NCI-H146 (cell line): ENCODE measurements around the gene NYNRIN.

Source experiments
- DNase-seq: peaks from one replicate; lab custom pipeline; 2025; lab: John Stamatoyannopoulos, UW

Gene NYNRIN

GRCh38 chr14:24415421-24416253 is 16.8 kb downstream of the NYNRIN start:
- DNase-seq, result no peak

DNA sequence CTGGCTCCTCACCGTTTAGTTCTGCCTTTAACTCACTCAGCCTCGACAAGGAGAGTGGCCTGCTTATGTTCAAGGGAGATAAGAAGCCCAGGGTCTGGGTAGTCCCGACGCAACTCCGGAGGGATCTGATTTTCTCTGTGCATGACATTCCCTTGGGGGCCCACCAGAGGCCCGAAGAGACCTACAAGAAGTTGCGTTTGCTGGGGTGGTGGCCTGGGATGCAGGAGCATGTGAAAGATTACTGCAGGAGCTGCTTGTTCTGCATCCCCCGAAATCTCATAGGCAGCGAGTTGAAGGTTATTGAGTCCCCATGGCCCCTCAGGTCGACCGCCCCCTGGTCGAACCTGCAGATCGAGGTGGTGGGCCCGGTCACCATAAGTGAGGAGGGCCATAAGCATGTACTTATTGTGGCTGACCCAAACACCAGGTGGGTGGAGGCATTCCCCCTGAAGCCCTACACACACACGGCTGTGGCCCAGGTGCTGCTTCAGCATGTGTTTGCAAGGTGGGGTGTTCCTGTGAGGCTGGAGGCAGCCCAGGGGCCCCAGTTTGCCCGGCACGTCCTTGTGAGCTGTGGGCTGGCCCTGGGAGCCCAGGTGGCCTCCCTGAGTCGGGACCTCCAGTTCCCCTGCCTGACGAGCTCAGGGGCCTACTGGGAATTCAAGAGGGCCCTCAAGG is 17.6 kb downstream of the NYNRIN start:
- DNase-seq, result no peak

DNA sequence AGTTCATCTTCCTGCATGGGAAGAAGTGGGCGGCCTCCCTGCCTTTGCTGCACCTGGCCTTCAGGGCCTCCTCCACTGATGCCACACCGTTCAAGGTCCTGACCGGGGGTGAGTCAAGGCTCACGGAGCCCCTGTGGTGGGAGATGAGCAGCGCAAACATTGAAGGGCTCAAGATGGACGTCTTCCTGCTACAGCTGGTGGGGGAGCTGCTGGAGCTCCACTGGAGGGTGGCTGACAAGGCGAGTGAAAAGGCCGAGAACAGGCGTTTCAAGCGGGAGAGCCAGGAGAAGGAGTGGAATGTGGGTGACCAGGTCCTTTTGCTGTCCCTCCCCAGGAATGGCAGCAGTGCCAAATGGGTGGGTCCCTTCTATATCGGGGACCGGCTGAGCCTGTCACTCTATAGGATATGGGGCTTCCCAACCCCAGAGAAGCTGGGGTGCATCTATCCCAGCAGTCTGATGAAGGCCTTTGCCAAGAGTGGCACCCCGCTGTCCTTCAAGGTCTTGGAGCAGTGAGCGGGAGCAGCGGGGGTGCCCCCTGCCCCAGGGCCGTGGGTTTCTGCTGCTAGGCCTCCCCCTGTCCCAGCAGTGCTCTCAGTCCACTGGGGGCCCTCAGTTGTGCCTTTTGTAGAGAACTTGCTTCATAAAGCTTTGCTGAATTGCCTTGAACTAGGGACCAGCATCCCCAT is 18.3 kb downstream of the NYNRIN start:
- DNase-seq, result no peak

DNA sequence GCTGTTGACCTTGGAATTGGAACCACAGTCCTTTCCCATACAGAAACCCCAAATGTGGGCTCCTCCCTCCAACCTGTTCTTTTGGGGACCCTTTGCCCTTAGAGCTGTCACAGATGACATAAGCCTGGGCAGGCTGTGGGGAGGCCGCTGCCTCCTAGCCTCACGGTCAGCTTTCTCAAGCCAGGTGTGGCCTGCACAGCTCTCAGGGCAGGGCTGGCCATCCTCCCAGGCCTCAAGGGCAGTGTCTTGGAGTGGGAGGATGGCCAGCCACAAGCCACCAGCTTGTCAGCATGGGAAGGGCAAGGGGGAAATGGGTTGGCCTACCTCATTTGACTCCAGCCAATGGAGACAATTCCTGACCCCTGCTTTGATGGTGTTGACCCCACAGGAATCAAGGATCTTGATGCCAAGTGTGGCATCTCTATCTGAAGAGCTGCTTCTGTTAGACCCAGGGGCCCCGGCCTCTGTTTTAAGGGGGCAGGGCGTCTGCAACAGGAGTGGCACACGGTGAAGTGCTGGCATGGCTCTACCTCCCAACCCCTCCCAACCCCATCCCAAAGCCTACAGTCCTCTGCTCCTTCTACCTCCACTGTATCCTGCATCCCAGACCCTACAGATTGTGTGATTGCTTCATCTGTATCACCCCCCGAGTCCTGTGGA is 19.2 kb downstream of the NYNRIN start:
- no peak for DNase-seq

GRCh38 chr14:24418492-24418873 is 19.7 kb downstream of the NYNRIN start:
- DNase-seq, result no peak

GRCh38 chr14:24422261-24422660 is 23.5 kb downstream of the NYNRIN start:
- no peak for DNase-seq

- DNase-seq, result no peak
These were observed 24.1 kb downstream of the NYNRIN start for GRCh38 chr14:24422694-24423601.

DNA sequence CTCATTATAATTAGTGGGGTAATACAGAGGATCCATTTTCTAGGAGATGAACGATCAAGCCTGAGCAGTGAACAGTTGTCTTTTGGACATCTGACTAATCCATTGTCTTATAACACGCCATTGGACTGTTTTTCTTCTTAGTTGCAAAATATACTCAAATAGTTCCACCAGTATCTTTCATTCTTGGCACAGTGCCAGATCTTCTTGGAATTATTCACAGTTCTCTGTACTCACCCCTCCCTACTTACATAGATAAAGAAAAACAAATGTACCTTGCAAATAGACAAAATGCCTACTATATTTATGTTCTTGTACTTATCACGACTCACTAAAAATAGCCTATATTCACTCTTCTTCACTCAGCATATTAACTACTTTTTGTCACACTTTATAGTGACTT is 26.9 kb downstream of the NYNRIN start:
- peak; percentile 9 for DNase-seq

DNA sequence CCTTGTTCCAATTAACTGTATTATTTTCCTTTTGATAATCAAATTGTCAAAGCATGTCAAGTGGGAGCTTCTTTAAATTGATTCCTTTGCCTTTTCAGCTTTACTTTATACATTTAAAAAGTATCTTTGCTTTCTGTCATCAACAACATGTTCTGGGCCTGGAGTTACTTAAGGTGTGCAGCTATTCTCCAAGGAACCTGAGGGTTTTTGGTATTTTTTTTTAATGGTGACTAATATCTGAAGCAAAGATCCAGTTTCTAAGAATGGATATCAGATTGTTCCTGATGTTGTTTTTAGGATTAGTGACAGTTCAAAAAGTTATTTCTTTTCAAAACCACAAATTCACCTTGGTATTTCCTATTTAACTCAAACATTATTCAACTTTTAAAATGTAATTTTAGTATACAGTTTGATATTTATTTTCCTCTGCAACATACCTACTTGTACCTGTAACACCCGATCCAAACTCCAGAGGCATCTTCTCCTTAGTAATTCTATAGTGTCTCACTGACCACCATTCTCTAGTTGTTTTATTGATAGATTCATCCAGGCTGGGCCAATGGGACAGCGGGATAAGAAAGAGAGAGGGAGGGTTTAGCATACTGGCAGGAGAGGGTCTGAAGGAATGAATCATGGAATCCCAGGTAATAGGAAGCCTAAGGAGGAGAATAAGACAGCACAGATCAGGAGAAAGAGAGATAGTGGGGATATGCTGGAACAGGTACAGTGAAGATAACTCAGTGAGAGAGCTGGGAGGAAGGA is 27.5 kb downstream of the NYNRIN start:
- no peak for DNase-seq

GRCh38 chr14:24426912-24427536 is 28.2 kb downstream of the NYNRIN start:
- peak; percentile 40 for DNase-seq

- DNase-seq, result no peak
These were observed 29.0 kb downstream of the NYNRIN start for GRCh38 chr14:24427537-24428508.

GRCh38 chr14:24428628-24429394 is 30.0 kb downstream of the NYNRIN start:
- DNase-seq, result no peak

DNA sequence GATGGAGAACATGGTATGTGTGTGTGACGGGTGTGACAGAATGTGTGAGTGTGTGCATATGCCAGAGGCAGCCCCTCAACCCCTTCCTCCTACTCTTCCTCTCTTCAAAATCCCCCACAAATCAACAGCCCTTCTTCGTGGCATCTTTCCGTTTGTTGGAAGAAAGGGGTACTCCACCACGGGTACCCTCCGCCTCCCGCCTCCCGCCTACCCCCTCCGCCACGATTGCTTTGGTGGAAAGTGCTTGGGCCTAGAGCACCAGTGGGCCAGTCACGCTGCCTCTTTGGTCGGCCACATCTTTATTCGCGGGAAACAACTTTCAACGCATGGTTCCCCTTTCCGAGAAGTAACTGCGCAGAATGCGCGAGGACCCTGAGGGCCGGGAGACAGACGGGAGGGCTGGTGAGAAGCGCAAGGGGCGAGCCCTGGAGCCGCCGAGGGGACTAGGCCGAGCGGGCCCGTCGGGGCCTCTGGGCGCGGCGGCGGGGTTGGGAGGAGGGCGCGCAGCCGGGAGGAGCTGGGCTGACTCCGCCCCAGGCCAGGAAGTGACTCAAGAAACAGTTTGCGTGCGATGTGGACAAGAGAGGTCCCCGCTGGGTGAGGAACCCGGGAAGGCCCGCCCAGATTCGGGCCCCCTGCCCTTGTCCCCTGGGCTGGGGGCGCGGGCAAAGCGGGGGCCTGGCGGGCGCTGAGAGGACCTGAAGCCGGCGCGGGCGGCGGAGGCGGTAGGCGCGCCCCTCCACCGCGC is 30.8 kb downstream of the NYNRIN start, which contains the start of the genes CBLN3 and KHNYN:
Gene CBLN3, minus strand, starts transcription at position 274 of the 748 bp plus-strand sequence. CDS start 614 bp downstream, outside the sequence.
Gene KHNYN, plus strand, starts transcription at position 560 of the 748 bp plus-strand sequence. CDS start 777 bp downstream, outside the sequence.
- DNase-seq, result peak; percentile 79

DNA sequence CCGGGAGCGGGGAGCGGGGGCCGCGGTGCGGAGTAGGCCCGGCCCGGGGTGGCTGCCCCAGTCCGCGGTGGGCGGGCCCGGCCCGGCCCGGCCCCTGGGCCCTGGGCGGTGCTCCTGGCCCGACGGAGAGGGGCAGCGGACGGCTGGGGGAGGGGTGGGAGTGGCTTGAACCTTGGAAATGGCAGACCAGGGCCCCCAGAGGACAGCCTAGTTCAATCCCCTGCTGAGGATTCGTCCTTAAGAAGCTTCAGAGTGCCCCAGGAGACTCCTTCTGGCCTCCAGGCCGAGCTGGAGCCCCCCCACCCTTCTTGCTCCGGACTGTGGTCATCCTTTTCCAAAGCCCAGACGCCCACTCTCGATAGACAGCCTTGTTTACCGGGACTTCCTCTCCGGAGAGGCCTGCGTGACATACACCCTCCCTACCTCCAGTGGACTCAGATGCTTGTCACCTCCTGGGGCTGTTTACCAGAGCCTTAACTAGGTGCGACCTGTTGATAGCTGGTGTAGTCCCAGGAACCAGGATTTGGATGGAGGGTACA is 31.4 kb downstream of the NYNRIN start:
- DNase-seq, result peak; percentile 54

DNA sequence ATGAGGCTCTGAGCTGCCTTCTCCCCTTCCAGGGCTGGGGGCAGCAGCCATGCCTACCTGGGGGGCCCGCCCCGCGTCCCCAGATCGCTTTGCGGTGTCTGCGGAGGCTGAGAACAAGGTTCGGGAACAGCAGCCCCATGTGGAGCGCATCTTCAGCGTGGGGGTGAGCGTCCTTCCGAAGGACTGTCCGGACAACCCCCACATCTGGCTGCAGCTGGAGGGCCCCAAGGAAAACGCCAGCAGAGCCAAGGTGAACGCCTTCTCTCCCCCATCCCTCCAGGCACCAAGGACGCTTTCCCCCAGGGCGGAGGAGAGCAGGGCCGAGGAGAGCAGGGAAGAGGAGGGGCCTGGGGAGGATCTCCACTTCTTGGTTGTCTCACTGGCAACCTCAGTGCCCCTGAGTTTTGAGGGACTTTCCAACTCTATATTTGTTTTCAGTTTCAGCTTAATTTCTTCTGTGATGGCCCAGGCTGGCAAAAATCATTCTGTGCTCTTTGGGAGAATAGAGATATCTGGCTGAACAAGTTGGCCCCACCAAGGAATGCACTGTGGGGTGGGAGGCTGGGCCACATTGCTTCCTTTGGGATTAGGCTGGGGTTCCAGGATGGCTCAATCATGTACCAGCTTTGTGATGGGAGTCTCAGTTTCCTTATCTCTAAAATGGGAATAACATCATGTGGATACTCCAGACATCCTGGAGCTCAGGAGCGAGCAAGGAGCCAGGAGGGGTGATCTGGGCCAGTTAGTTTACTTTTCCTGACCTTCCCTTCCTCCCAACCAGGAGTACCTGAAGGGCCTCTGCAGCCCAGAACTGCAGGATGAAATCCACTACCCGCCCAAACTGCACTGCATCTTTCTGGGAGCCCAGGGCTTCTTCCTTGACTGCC is 32.1 kb downstream of the NYNRIN start:
- DNase-seq, result no peak
